ENCODE measurements around the gene QSER1. TPM values are rescaled to one million over a fixed set of nuclear protein-coding genes. Genes with fewer than 3 reads are reported as not detected.

QSER1 gene
- total and polyA plus RNA-seq, 2 donors (not counting 1 experiment from before 2014, with no cell fraction given), result 9.6 to 17.2 TPM

DNA sequence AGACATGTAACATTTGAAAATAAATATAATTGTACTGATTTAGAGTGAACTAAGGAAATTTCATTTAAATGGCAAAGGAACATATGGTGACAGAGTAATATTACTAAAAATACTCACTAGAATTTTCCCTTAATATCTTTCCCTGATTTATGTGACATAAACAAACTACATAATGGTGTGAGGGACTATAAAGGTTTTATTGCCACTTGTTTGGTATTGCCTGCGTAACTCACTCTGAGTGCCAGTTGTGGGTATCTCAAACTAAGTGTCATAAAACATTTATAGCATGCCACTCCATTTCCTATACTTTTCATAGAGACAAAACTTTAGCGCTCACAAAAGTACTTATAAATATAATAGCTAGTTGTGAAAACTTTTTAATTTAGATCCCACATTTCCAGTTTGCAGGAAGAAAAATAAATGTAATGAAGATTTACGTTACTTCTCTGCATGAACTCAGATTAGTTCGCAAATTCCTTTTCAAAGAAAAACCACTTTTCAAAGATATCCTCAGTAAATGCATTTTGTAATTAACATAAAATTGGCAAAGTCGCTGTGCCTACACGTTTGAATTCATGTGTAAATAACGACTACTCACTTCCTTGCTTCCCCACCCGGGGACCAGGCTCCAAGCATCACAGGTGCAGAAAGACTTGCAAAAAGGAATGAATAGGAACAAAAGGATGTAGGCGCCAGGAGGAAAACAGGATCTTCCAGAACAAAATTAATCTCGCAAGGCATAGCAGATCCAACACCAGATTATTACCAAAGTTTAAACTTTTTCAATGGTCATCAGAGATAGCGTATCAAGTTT lies 1.6 kb upstream of the QSER1 start:
- no peak for TF ChIP-seq EZH2 (IDR thresholded peaks at IDR 0.05; ENCODE audit: low read length, missing control alignments)
- TF ChIP-seq, protein P1, sequence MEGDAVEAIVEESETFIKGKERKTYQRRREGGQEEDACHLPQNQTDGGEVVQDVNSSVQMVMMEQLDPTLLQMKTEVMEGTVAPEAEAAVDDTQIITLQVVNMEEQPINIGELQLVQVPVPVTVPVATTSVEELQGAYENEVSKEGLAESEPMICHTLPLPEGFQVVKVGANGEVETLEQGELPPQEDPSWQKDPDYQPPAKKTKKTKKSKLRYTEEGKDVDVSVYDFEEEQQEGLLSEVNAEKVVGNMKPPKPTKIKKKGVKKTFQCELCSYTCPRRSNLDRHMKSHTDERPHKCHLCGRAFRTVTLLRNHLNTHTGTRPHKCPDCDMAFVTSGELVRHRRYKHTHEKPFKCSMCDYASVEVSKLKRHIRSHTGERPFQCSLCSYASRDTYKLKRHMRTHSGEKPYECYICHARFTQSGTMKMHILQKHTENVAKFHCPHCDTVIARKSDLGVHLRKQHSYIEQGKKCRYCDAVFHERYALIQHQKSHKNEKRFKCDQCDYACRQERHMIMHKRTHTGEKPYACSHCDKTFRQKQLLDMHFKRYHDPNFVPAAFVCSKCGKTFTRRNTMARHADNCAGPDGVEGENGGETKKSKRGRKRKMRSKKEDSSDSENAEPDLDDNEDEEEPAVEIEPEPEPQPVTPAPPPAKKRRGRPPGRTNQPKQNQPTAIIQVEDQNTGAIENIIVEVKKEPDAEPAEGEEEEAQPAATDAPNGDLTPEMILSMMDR (conservative IDR thresholded peaks at IDR 0.05 in 1 of 2, IDR thresholded peaks at IDR 0.05 in 1 of 2; ENCODE audit: low read depth in 1 of 2, low read length in 2 of 2), result no peak
- Histone ChIP-seq H2AFZ (ENCODE audit: low read length) (no peak overlapping the region), H3K79me2 (ENCODE audit: control insufficient read depth, insufficient read depth, low read length) (peaks cover 26% of the 10 kb centered on the region), H4K20me1 (ENCODE audit: control insufficient read depth, extremely low read depth, insufficient read depth, low read length) (no peaks in the 10 kb centered on the region), H3K27ac (ENCODE audit: insufficient read depth, low read length) (no peak overlapping the region), H3K4me1 (ENCODE audit: control insufficient read depth, extremely low read depth, insufficient read depth, low read length) (peaks cover 13% of the 10 kb centered on the region), H3K36me3 (ENCODE audit: control insufficient read depth, insufficient read depth, low read length) (no peaks in the 10 kb centered on the region), H3K9ac (ENCODE audit: insufficient read depth, low read length) (no peak overlapping the region), H3K27me3 (ENCODE audit: control insufficient read depth, insufficient read depth, low read length) (no peaks in the 10 kb centered on the region), H3K4me2 (ENCODE audit: extremely low read depth, insufficient read depth, low read length) (peak overlapping the region; percentile 93), H3K9me3 (ENCODE audit: control insufficient read depth, insufficient read depth, low read depth, low read length) (no peaks in the 10 kb centered on the region), H3K4me3 (replicated peaks in 1 of 4; ENCODE audit: control extremely low read depth in 1 of 4, insufficient read depth in 1 of 4, low read depth in 3 of 4, low read length in 4 of 4) (peak overlapping the region in 1 of 4 experiments; percentile 91)
- DNase-seq (ENCODE audit: low read depth in 2 of 2), result no peak

DNA sequence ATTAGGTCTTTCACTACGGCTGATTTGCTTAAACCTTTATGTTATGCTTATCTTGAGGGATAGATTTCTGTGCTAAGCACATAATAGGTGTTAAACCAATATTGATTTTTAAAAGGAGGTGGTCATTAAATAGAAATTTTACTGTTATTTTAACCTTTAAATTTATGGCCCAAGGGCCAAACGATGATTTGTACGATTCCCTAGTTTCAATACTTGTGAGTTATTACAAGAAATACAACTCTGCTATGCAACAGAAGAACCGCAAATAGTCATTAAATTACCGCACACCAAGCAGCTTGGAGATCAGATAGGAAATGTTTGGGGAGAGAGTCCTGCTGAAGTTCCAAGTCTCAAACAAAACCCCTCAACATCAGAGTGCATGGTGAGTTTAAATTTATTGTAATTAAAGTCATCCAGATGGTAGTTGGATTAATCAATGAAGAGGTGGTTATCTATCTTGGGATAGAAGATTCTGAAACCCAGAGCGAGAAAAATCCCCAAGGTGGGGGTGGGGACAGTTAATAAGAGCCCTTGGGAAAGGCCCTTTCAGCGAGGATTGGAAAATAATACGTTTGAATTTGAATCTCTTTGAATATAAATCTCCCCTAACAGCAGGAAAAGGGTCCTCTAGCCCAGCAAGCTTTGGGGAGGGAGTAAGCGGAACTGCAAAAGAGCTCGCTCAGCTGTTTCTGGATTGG lies 805 bp upstream of the QSER1 start:
- TF ChIP-seq EZH2 (IDR thresholded peaks at IDR 0.05; ENCODE audit: low read length, missing control alignments), result no peak
- TF ChIP-seq, protein P1 (conservative IDR thresholded peaks at IDR 0.05 in 1 of 2, IDR thresholded peaks at IDR 0.05 in 1 of 2; ENCODE audit: low read depth in 1 of 2, low read length in 2 of 2), result no peak
- H3K27ac ChIP-seq (ENCODE audit: insufficient read depth, low read length), result peak overlapping the region; percentile 74
- DNase-seq (ENCODE audit: low read depth in 2 of 2), result peak; percentile 25 to 42
- H4K20me1 ChIP-seq (ENCODE audit: control insufficient read depth, extremely low read depth, insufficient read depth, low read length), result no peaks in the 10 kb centered on the region
- peak overlapping the region; percentile 14 for H2AFZ ChIP-seq (ENCODE audit: low read length)
- H3K4me3 ChIP-seq (replicated peaks in 1 of 4; ENCODE audit: control extremely low read depth in 1 of 4, insufficient read depth in 1 of 4, low read depth in 3 of 4, low read length in 4 of 4), result peak overlapping the region; percentile 56 to 91 (median 76)
- H3K9ac ChIP-seq (ENCODE audit: insufficient read depth, low read length), result peak overlapping the region; percentile 83
- no peaks in the 10 kb centered on the region for H3K27me3 ChIP-seq (ENCODE audit: control insufficient read depth, insufficient read depth, low read length)
- no peaks in the 10 kb centered on the region for H3K36me3 ChIP-seq (ENCODE audit: control insufficient read depth, insufficient read depth, low read length)
- peak overlapping the region; percentile 93 for H3K4me2 ChIP-seq (ENCODE audit: extremely low read depth, insufficient read depth, low read length)
- no peaks in the 10 kb centered on the region for H3K9me3 ChIP-seq (ENCODE audit: control insufficient read depth, insufficient read depth, low read depth, low read length)
- peaks cover 13% of the 10 kb centered on the region for H3K4me1 ChIP-seq (ENCODE audit: control insufficient read depth, extremely low read depth, insufficient read depth, low read length)
- H3K79me2 ChIP-seq (ENCODE audit: control insufficient read depth, insufficient read depth, low read length), result peaks cover 32% of the 10 kb centered on the region

DNA sequence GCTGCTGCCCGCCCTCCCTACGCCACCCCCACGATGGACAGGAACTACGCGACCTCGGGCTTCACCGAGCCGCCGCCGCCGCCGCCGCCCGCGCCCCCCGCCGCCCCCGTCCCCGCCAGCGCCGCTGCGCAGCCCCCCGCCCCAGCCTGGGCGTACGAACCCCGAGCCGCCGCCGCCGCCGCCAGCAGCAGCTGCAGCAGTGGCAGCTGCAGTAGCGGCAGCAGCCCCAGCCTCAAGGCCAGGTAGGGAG lies 407 bp downstream of the QSER1 start:
- peak overlapping the region; percentile 65 to 96 (median 86) for H3K4me3 ChIP-seq (replicated peaks in 1 of 4; ENCODE audit: control extremely low read depth in 1 of 4, insufficient read depth in 1 of 4, low read depth in 3 of 4, low read length in 4 of 4)
- no peaks in the 10 kb centered on the region for H4K20me1 ChIP-seq (ENCODE audit: control insufficient read depth, extremely low read depth, insufficient read depth, low read length)
- no peak for TF ChIP-seq EZH2 (IDR thresholded peaks at IDR 0.05; ENCODE audit: low read length, missing control alignments)
- TF ChIP-seq, protein P1 (conservative IDR thresholded peaks at IDR 0.05 in 1 of 2, IDR thresholded peaks at IDR 0.05 in 1 of 2; ENCODE audit: low read depth in 1 of 2, low read length in 2 of 2), result no peak
- H3K4me2 ChIP-seq (ENCODE audit: extremely low read depth, insufficient read depth, low read length), result no peak overlapping the region
- no peaks in the 10 kb centered on the region for H3K9me3 ChIP-seq (ENCODE audit: control insufficient read depth, insufficient read depth, low read depth, low read length)
- peaks cover 13% of the 10 kb centered on the region for H3K4me1 ChIP-seq (ENCODE audit: control insufficient read depth, extremely low read depth, insufficient read depth, low read length)
- peak overlapping the region; percentile 82 for H3K9ac ChIP-seq (ENCODE audit: insufficient read depth, low read length)
- no peak for DNase-seq (ENCODE audit: low read depth in 2 of 2)
- H3K27ac ChIP-seq (ENCODE audit: insufficient read depth, low read length), result no peak overlapping the region
- H3K36me3 ChIP-seq (ENCODE audit: control insufficient read depth, insufficient read depth, low read length), result no peaks in the 10 kb centered on the region
- H2AFZ ChIP-seq (ENCODE audit: low read length), result no peak overlapping the region
- H3K27me3 ChIP-seq (ENCODE audit: control insufficient read depth, insufficient read depth, low read length), result no peaks in the 10 kb centered on the region
- H3K79me2 ChIP-seq (ENCODE audit: control insufficient read depth, insufficient read depth, low read length), result peaks cover 44% of the 10 kb centered on the region
